ENCODE measurements around the gene ATP1A1. TPM values are rescaled to one million over a fixed set of nuclear protein-coding genes. Genes with fewer than 3 reads are reported as not detected.

The ATP1A1 gene
- total RNA-seq, 1 experiment from 2014 or later, result 484 TPM

DNA sequence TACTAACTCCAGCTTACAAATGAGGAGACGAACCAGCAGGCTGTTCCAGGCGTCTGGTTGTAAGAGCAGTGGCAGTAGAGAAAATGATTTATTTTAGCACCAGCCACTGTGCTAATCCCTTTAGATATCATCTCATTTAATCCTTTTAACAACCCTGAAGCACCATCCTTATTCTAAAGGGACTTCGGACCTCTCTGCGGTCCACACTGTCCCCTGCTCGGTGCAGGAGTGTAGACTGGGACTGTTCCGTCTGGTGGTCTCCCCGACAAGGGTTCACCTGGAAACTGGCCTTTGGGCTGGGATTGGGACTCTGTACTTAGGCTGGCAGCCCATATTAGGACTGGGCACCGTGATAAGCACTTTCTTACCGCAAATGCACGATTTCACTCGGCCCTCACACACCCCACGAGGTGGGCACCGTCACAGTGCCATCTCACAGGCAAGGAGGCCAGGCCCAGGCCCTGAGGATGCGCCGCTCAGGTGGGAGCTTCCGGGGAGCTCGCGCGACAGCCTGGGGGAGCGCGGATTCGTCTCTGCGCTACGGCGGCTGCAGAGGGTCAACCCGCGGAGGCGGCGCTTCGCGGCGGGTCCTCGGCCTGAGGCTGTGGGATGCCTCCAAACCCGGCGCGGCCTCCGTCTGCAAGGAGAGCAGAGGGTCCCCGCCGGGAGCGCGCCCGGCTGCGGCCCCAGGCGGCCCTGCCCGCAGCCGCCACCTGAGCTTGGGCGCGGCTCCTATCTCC, 45.2 kb downstream of the ATP1A1 start:
- TF ChIP-seq, protein P1, sequence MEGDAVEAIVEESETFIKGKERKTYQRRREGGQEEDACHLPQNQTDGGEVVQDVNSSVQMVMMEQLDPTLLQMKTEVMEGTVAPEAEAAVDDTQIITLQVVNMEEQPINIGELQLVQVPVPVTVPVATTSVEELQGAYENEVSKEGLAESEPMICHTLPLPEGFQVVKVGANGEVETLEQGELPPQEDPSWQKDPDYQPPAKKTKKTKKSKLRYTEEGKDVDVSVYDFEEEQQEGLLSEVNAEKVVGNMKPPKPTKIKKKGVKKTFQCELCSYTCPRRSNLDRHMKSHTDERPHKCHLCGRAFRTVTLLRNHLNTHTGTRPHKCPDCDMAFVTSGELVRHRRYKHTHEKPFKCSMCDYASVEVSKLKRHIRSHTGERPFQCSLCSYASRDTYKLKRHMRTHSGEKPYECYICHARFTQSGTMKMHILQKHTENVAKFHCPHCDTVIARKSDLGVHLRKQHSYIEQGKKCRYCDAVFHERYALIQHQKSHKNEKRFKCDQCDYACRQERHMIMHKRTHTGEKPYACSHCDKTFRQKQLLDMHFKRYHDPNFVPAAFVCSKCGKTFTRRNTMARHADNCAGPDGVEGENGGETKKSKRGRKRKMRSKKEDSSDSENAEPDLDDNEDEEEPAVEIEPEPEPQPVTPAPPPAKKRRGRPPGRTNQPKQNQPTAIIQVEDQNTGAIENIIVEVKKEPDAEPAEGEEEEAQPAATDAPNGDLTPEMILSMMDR (IDR thresholded peaks at IDR 0.05; ENCODE audit: unreplicated experiment), result no peak
- Mint-ChIP-seq H3K4me3 (ENCODE audit: low read depth, unreplicated experiment) (peak overlapping the region; percentile 84), H3K36me3 (ENCODE audit: insufficient read depth, unreplicated experiment) (peaks cover 26% of the 10 kb centered on the region), H3K4me1 (ENCODE audit: low read depth, unreplicated experiment) (no peaks in the 10 kb centered on the region), H3K27me3 (ENCODE audit: unreplicated experiment) (no peaks in the 10 kb centered on the region), H3K27ac (ENCODE audit: unreplicated experiment) (peak overlapping the region; percentile 77), H3K9me3 (ENCODE audit: low read depth, unreplicated experiment) (no peaks in the 10 kb centered on the region)
- peak; percentile 81 for DNase-seq
- TSS peak; percentile 67 for BruUV-seq (replicated peaks)
- intact Hi-C loops (cut with micrococcal nuclease; ENCODE audit: unreplicated experiment), result loop anchor here (5.0 kb wide), 2 partner anchors 54 to 69 kb away; no protein-coding TSS in a partner anchor
- CTCF ChIA-PET, result interaction anchor here (0.9 to 1.5 kb wide), 2 partner anchors 67 to 279 kb away, joined by 3 to 6 read pairs; no protein-coding TSS in a partner anchor

DNA sequence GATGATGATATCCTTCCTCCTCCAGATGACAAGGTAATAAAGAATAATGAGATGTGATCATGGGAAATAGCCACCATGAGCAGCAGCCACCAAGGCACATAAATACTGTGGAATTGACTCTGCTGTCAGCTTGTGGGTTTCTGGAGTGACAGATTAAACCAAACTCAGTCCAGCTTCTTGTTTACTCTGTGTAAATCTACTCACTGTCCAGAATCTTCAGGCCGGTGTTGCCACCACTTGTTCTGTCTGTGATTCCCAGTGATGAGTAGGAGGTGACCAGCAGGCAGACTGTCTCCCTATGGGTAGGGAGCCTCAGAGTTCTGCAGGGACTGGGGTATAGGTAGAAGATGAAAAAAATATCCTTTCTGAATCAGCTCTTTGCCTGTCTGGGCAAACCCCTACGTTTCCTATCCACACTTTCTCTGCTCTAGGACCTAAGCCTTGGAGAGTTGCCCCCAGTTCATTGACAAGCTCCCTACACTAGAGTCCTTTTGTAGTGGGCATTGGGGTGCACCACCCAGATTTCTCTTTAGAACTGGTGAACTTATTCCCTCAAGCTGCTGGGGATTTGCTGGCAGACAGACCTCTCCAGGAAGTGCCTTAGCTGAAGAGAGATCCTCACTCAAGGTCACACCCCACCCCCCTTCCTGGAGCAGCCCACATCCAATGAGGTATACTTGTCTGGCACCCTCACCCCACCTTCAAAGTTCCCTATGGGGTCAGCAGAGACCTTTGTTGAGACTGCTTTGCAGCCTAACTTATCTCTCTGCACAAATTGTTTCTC, 47.6 kb downstream of the ATP1A1 start:
- DNase-seq, result no peak
- no peaks in the 10 kb centered on the region for H3K4me1 Mint-ChIP-seq (ENCODE audit: low read depth, unreplicated experiment)
- H3K27ac Mint-ChIP-seq (ENCODE audit: unreplicated experiment), result no peak overlapping the region
- TF ChIP-seq, protein P1 (IDR thresholded peaks at IDR 0.05; ENCODE audit: unreplicated experiment), result no peak
- H3K36me3 Mint-ChIP-seq (ENCODE audit: insufficient read depth, unreplicated experiment), result peaks cover 21% of the 10 kb centered on the region
- H3K4me3 Mint-ChIP-seq (ENCODE audit: low read depth, unreplicated experiment), result no peak overlapping the region
- no peaks in the 10 kb centered on the region for H3K9me3 Mint-ChIP-seq (ENCODE audit: low read depth, unreplicated experiment)
- BruUV-seq (replicated peaks), result no TSS peak
- CTCF ChIA-PET, result no interaction called here
- no peaks in the 10 kb centered on the region for H3K27me3 Mint-ChIP-seq (ENCODE audit: unreplicated experiment)
- intact Hi-C loops (cut with micrococcal nuclease; ENCODE audit: unreplicated experiment), result no loop called here

DNA sequence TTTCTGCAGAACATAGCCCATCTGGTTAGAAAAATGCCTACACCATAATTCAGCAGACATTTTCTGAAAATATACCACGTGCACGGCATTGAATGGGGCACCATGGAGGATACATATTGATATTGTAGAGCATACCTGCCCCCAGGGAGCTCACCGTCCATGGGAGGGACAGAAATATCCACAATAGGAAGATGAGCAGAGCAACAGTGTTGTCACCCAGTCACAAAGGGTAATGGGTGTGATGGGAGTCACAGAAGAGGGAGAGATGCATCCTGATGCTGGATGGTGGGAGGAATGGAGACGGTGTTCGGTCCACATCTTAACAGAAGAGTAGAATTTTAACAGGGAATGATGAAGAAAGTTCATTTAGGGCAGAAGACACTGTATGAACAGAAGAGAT, 51.4 kb downstream of the ATP1A1 start:
- DNase-seq, result no peak
- Mint-ChIP-seq H3K27me3 (ENCODE audit: unreplicated experiment) (no peaks in the 10 kb centered on the region), H3K9me3 (ENCODE audit: low read depth, unreplicated experiment) (no peaks in the 10 kb centered on the region), H3K27ac (ENCODE audit: unreplicated experiment) (no peak overlapping the region), H3K4me3 (ENCODE audit: low read depth, unreplicated experiment) (no peak overlapping the region), H3K36me3 (ENCODE audit: insufficient read depth, unreplicated experiment) (no peaks in the 10 kb centered on the region), H3K4me1 (ENCODE audit: low read depth, unreplicated experiment) (no peaks in the 10 kb centered on the region)
- intact Hi-C loops (cut with micrococcal nuclease; ENCODE audit: unreplicated experiment), result no loop called here
- CTCF ChIA-PET, result no interaction called here
- TF ChIP-seq, protein P1 (IDR thresholded peaks at IDR 0.05; ENCODE audit: unreplicated experiment), result no peak
- no TSS peak for BruUV-seq (replicated peaks)

DNA sequence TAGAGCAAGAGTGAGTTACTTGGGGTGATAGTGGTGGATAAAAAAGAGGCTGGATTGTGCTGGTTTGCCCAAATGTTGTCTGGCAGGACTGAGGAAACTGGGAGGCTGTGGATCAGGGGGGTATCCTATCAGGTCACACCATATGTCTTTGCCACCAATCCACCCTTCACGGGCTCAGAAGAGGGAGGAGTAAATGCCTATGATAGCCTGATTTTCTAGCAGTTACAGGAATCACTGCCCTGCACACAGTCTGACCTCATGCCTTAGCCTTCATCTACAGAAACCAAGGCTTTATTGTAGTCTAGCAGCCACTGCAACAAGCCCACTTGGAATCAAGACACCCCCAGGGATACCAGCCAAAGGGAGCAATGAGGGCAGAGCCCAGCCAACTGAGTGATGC, 51.8 kb downstream of the ATP1A1 start:
- intact Hi-C loops (cut with micrococcal nuclease; ENCODE audit: unreplicated experiment), result no loop called here

More for the DNA sequence above, 51.8 kb downstream of the ATP1A1 start:
- Mint-ChIP-seq H3K27me3 (ENCODE audit: unreplicated experiment) (no peaks in the 10 kb centered on the region), H3K4me3 (ENCODE audit: low read depth, unreplicated experiment) (no peak overlapping the region), H3K4me1 (ENCODE audit: low read depth, unreplicated experiment) (no peaks in the 10 kb centered on the region), H3K36me3 (ENCODE audit: insufficient read depth, unreplicated experiment) (no peaks in the 10 kb centered on the region), H3K27ac (ENCODE audit: unreplicated experiment) (no peak overlapping the region), H3K9me3 (ENCODE audit: low read depth, unreplicated experiment) (no peaks in the 10 kb centered on the region)
- no TSS peak for BruUV-seq (replicated peaks)
- no peak for DNase-seq
- CTCF ChIA-PET, result no interaction called here
- TF ChIP-seq, protein P1 (IDR thresholded peaks at IDR 0.05; ENCODE audit: unreplicated experiment), result no peak

Data from Calu3 (cell line).